RWPE2 (cell line): Measurements from ENCODE around the gene WDR93.

Experiments used
- ATAC-seq: fragments of 200-7000 bp; cut with Tn5 transposase; 3 replicates; pipeline ENCODE4 v1.9.1; 2021; ENCODE audit warnings: low read depth
- DNase-seq: peaks from one replicate; pipeline ENCODE4 v3.0.0-alpha.2; 2020; ENCODE audit warnings: low spot score
- H3K27ac ChIP-seq: fragments of 450-650 bp; 2 replicates; pipeline ENCODE4 v1.5.1; 2017; ENCODE audit warnings: mild to moderate bottlenecking; ENCODE audit not compliant: poor library complexity, severe bottlenecking
- H3K27me3 ChIP-seq: fragments of 250-450 bp; sonication (Bioruptor Pico); 2 replicates; pipeline ENCODE4 v1.5.1; 2021; ENCODE audit warnings: mild to moderate bottlenecking, moderate library complexity; ENCODE audit not compliant: insufficient read depth, poor library complexity, severe bottlenecking
- H3K36me3 ChIP-seq: fragments of 250-450 bp; sonication (Bioruptor Pico); 2 replicates; pipeline ENCODE4 v1.5.1; 2020; ENCODE audit warnings: low read depth, mild to moderate bottlenecking, moderate library complexity
- H3K4me1 ChIP-seq: fragments of 250-450 bp; sonication (Bioruptor Pico); 2 replicates; pipeline ENCODE4 v1.5.1; 2021; ENCODE audit warnings: mild to moderate bottlenecking, moderate library complexity; ENCODE audit not compliant: insufficient read depth, poor library complexity, severe bottlenecking
- H3K4me3 ChIP-seq: fragments of 250-450 bp; sonication (Bioruptor Pico); 2 replicates; pipeline ENCODE4 v1.5.1; 2021; ENCODE audit warnings: mild to moderate bottlenecking, moderate library complexity; ENCODE audit not compliant: severe bottlenecking
- H3K9me3 ChIP-seq: fragments of 250-450 bp; sonication (Bioruptor Pico); 2 replicates; pipeline ENCODE4 v1.5.1; 2021; ENCODE audit warnings: mild to moderate bottlenecking, moderate library complexity; ENCODE audit not compliant: severe bottlenecking
- TF ChIP-seq, protein P1 (sequence below): fragments of 450-650 bp; IDR thresholded peaks from one replicate; pipeline ENCODE4 v1.5.1; 2017; ENCODE audit warnings: mild to moderate bottlenecking, moderate library complexity; ENCODE audit not compliant: poor library complexity, severe bottlenecking

The WDR93 gene

DNA sequence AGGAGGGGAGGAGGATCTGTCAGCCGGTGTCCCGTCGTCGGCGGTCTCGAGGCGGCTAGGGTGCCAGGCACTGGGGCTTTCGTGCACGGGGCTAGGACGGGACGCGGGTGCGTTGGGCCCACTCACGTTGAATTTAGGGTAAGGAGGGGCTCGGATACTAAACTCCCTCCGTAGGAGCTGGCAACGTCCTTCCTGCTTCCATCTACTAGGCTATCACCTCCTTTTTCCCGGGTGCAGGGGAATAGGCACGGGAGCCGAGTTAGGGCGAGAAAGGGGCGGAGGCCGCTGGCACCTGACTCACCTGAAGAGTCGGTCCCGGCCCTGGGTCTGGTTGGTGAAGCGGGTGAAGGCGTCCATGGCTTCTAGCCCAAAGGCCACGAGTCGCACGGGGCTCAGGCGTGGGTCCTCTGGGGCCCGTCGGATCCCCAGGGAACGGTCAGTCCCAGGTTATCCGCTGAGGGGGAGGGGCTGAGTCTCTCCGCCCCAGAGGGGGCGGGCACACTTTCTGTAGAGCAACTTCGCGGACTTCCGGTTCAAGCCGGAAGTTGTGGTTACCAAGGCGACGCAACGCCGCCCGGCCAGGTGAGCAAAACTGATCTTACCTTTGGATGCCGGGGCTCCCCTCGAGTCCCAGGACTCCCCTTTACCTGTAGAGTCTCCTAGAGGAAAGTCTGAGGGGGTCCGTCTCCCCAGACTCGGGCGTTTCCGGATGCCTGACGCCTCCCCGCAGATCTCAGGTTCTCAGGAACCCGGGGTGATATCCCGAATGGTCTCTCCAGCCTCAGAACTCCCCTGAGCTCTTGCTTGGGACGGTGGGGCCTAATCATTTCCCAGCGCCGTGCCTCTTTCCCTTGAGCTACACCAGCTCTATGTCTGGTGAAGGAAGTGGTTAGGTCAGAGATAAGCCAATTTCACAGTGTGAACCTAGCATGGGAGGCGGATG, at the start of gene WDR93, which contains the start of gene PEX11A:
Gene WDR93, plus strand, starts transcription at position 536 of the 943 bp plus-strand sequence. CDS start 10,936 bp downstream, outside the sequence.
Gene PEX11A, minus strand, starts transcription at position 479 of the 943 bp plus-strand sequence. Its CDS starts 122 bp downstream, at position 357.
- ATAC-seq (peak; percentile 95), DNase-seq (peak; percentile 88)
- Histone ChIP-seq H3K4me3 (peak within 1 kb of the TSS; percentile 64), H3K36me3 (peaks cover 6% of the 10 kb centered on the region), H3K27ac (peak within 1 kb of the TSS; percentile 3), H3K27me3 (no peaks in the 10 kb centered on the region), H3K4me1 (no peaks in the 10 kb centered on the region), H3K9me3 (no peaks in the 10 kb centered on the region)
- TF ChIP-seq, protein P1, sequence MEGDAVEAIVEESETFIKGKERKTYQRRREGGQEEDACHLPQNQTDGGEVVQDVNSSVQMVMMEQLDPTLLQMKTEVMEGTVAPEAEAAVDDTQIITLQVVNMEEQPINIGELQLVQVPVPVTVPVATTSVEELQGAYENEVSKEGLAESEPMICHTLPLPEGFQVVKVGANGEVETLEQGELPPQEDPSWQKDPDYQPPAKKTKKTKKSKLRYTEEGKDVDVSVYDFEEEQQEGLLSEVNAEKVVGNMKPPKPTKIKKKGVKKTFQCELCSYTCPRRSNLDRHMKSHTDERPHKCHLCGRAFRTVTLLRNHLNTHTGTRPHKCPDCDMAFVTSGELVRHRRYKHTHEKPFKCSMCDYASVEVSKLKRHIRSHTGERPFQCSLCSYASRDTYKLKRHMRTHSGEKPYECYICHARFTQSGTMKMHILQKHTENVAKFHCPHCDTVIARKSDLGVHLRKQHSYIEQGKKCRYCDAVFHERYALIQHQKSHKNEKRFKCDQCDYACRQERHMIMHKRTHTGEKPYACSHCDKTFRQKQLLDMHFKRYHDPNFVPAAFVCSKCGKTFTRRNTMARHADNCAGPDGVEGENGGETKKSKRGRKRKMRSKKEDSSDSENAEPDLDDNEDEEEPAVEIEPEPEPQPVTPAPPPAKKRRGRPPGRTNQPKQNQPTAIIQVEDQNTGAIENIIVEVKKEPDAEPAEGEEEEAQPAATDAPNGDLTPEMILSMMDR: no peak

DNA sequence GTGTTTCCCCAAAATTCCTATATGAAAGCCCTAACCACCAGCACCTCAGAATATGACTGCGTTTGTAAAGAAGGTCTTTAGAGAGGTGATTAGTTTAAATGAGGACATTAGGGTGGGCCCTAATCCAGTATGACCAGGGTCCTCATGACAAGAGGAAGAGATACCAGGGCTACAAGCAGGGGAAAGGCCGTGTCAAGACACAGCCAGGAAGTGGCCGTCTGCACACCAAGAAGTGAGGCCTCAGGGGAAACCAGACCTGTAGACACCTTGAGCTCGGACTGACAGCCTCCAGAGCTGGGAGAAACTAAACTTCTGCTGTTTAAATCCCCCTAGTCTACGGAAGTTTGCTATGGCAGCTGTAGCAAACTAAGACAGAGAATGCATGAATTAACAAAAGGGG, 49.6 kb upstream of the WDR93 start:
- no peak for DNase-seq
- ATAC-seq: no peak; the same call in 2 of the 3 replicates
- Histone ChIP-seq H3K27ac (no peak overlapping the region), H3K9me3 (peaks cover 3% of the 10 kb centered on the region), H3K4me3 (no peak overlapping the region), H3K27me3 (no peaks in the 10 kb centered on the region), H3K36me3 (peaks cover 33% of the 10 kb centered on the region), H3K4me1 (no peaks in the 10 kb centered on the region)
- TF ChIP-seq, protein P1: no peak

DNA sequence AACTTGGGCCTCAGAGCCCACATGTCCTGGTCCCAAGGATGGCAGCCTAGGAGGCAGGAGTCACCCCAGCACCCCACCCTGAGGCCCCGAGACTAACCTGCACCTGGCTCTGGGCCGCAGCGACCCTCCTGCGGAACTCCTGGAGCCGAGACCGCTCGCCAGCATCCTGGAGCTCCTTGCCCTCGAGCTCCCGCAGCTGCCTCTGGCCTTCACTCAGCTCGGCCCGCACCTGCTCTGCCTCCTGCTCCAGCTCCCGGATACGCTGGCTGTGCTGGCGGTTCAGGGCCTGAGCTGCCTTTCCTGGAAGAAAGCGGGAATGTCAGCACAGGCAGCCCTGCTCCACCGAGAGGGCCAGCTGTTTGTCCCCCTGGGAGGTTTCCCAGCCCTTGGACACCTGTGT, 48.5 kb upstream of the WDR93 start:
- H3K36me3 ChIP-seq: peaks cover 33% of the 10 kb centered on the region
- DNase-seq: no peak
- no peaks in the 10 kb centered on the region for H3K27me3 ChIP-seq
- no peaks in the 10 kb centered on the region for H3K4me1 ChIP-seq
- ATAC-seq: no peak
- H3K4me3 ChIP-seq: no peak overlapping the region
- H3K9me3 ChIP-seq: peaks cover 3% of the 10 kb centered on the region
- TF ChIP-seq, protein P1: no peak
- no peak overlapping the region for H3K27ac ChIP-seq

GRCh38 chr15:89645680-89646079, 44.9 kb upstream of the WDR93 start:
- DNase-seq (peak; percentile 68), ATAC-seq (no peak)
- Histone ChIP-seq H3K27ac (no peak overlapping the region), H3K36me3 (peaks cover 21% of the 10 kb centered on the region; the same call in 1 of the 2 replicates), H3K4me1 (no peaks in the 10 kb centered on the region), H3K4me3 (no peak overlapping the region), H3K27me3 (no peaks in the 10 kb centered on the region), H3K9me3 (no peaks in the 10 kb centered on the region)
- TF ChIP-seq, protein P1: no peak
